ENCODE results near the gene MTHFD1L.

- no peak for TF ChIP-seq ELF4 (IDR thresholded peaks at IDR 0.05)
- TF ChIP-seq SP1 (IDR thresholded peaks at IDR 0.05) = no peak
- no peak for TF ChIP-seq FOXM1 (IDR thresholded peaks at IDR 0.05; ENCODE audit: borderline replicate concordance)
- no peak for TF ChIP-seq CTBP1 (IDR thresholded peaks at IDR 0.05; ENCODE audit: borderline replicate concordance)
- TF ChIP-seq FOXA1 (IDR thresholded peaks at IDR 0.05) = no peak
- no peak for TF ChIP-seq PKNOX1 (IDR thresholded peaks at IDR 0.05)
- no peak for TF ChIP-seq BHLHE40 (IDR thresholded peaks at IDR 0.05; ENCODE audit: borderline replicate concordance)
- TF ChIP-seq FOXK2 (IDR thresholded peaks at IDR 0.05) = no peak
- no peak for TF ChIP-seq TARDBP (IDR thresholded peaks at IDR 0.05)
- TF ChIP-seq ZNF384 (IDR thresholded peaks at IDR 0.05) = no peak
- TF ChIP-seq ARNT (IDR thresholded peaks at IDR 0.05) = no peak
- TF ChIP-seq SUZ12 (IDR thresholded peaks at IDR 0.05) = no peak
- no peak for TF ChIP-seq L3MBTL2 (conservative IDR thresholded peaks at IDR 0.05)
Observed at GRCh38 chr6:151096255-151096612, 230.7 kb downstream of the MTHFD1L start.
